Tibial nerve (tissue), 3 donors: ENCODE measurements around the gene ANKRD44.

ENCODE experiments used
- CTCF ChIP-seq, 5 experiments: fragments of 200-600 bp in 3 of 5; fragments of 450-650 bp in 2 of 5; sonication (generic) in 3 of 5; IDR thresholded peaks; one replicate each; pipeline ENCODE4 v1.5.1; 2016 to 2019; ENCODE audit warnings: antibody characterized with exemption in 5 of 5, mild to moderate bottlenecking in 3 of 5, moderate library complexity in 2 of 5
- POLR2A ChIP-seq, 2 donors: fragments of 450-650 bp; IDR thresholded peaks; one replicate each; pipeline ENCODE4 v1.6.1; 2017; ENCODE audit warnings: antibody characterized with exemption in 2 of 2, mild to moderate bottlenecking in 2 of 2, moderate library complexity in 2 of 2

- TF ChIP-seq POLR2A (IDR thresholded peaks at IDR 0.05) (no peak), CTCF (IDR thresholded peaks at IDR 0.05) (no peak)
Measured at GRCh38 chr2:197135806-197136205, 174.8 kb downstream of the ANKRD44 start.
